Mucosa of gallbladder (tissue), 1 donor: Measurements from ENCODE around the gene LRRC1. TPM values are rescaled to one million over a fixed set of nuclear protein-coding genes. Genes with fewer than 3 reads are reported as not detected.
A peak's percentile ranks its signal among the peaks of the same experiment; 100 is the strongest.

Experiments used
- DNase-seq: peaks from one replicate; pipeline ENCODE4 v3.0.0-alpha.2; 2020; ENCODE audit warnings: low spot score
- total RNA-seq: library from RNA; stranded (reverse); gene quantifications from one replicate; pipeline ENCODE4 v1.2.1, GENCODE V29; 2021
- donor health status: DM: no; HTN: no; CAD: no.

The LRRC1 gene
- total RNA-seq, 1 donor from 2014 or later = 17.3 TPM

GRCh38 chr6:53815381-53816119, 20.7 kb downstream of the LRRC1 start:
- no peak for DNase-seq

- no peak for DNase-seq
These were observed 24.2 kb downstream of the LRRC1 start for GRCh38 chr6:53818858-53819609.

GRCh38 chr6:53822401-53823125, 27.8 kb downstream of the LRRC1 start:
- no peak for DNase-seq

GRCh38 chr6:53824714-53825113, 29.9 kb downstream of the LRRC1 start:
- DNase-seq = no peak

GRCh38 chr6:53825532-53826321, 30.9 kb downstream of the LRRC1 start:
- no peak for DNase-seq

GRCh38 chr6:53827531-53827930, 32.7 kb downstream of the LRRC1 start:
- no peak for DNase-seq

- DNase-seq = no peak
These were observed 33.4 kb downstream of the LRRC1 start for GRCh38 chr6:53828215-53828614.

GRCh38 chr6:53828966-53829697, 34.3 kb downstream of the LRRC1 start:
- no peak for DNase-seq

- DNase-seq = peak; percentile 25
These were observed 35.0 kb downstream of the LRRC1 start for GRCh38 chr6:53829698-53830221.

- DNase-seq = no peak
These were observed 35.6 kb downstream of the LRRC1 start for GRCh38 chr6:53830366-53830765.

- no peak for DNase-seq
These were observed 36.5 kb downstream of the LRRC1 start for GRCh38 chr6:53831081-53831869.

- DNase-seq = no peak
These were observed 37.3 kb downstream of the LRRC1 start for GRCh38 chr6:53831936-53832660.

- no peak for DNase-seq
These were observed 38.4 kb downstream of the LRRC1 start for GRCh38 chr6:53833155-53833554.

- no peak for DNase-seq
These were observed 39.3 kb downstream of the LRRC1 start for GRCh38 chr6:53834132-53834531.

- DNase-seq = peak; percentile 45
These were observed 43.3 kb downstream of the LRRC1 start for GRCh38 chr6:53837865-53838769.

GRCh38 chr6:53840027-53840426, 45.2 kb downstream of the LRRC1 start:
- DNase-seq = no peak

GRCh38 chr6:53845280-53846195, 50.7 kb downstream of the LRRC1 start:
- DNase-seq = no peak
